HepG2 (cell line): Measurements from ENCODE around the gene MT1G. TPM values are rescaled to one million over a fixed set of nuclear protein-coding genes. Genes with fewer than 3 reads are reported as not detected.

Experiments
- AHR ChIP-seq: IDR thresholded peaks from 2 replicates; pipeline ENCODE4 v1.6.1; 2018; ENCODE audit warnings: missing genetic modification reagents, missing compliant biosample characterization
- ARID5B ChIP-seq: IDR thresholded peaks from 2 replicates; pipeline ENCODE4 v1.4.0; 2020; ENCODE audit warnings: mild to moderate bottlenecking, missing genetic modification reagents
- CREBL2 ChIP-seq: sonication (generic); formaldehyde crosslinking; IDR thresholded peaks from 2 replicates; pipeline ENCODE4 v1.8.1; 2023; ENCODE audit warnings: missing genetic modification reagents, mild to moderate bottlenecking, borderline replicate concordance
- EP300 ChIP-seq, 3 experiments: sonication (generic) in 1 of 3; formaldehyde crosslinking in 1 of 3; IDR thresholded peaks; 2 replicates each; pipeline versions ENCODE4 v1.5.1 to v1.6.1; 2011 to 2020; ENCODE audit warnings: low read depth in 2 of 3, low read length in 2 of 3, borderline replicate concordance in 1 of 3, improper control_type of control experiment in 1 of 3, mild to moderate bottlenecking in 1 of 3, missing genetic modification reagents in 1 of 3, moderate library complexity in 1 of 3
- MAFG ChIP-seq: sonication (generic); formaldehyde crosslinking; IDR thresholded peaks from 2 replicates; pipeline ENCODE4 v1.5.1; 2020; ENCODE audit warnings: mild to moderate bottlenecking, missing genetic modification reagents
- POLR2AphosphoS5 ChIP-seq: IDR thresholded peaks from 2 replicates; pipeline ENCODE4 v1.6.1; 2012; ENCODE audit warnings: low read depth, low read length
- POLR2G ChIP-seq: fragments of 200-400 bp; formaldehyde crosslinking; IDR thresholded peaks from 2 replicates; pipeline ENCODE4 v1.6.1; 2018; ENCODE audit warnings: mild to moderate bottlenecking, low read depth, low read length, moderate library complexity
- THAP8 ChIP-seq: sonication (generic); formaldehyde crosslinking; IDR thresholded peaks from 2 replicates; pipeline ENCODE4 v1.5.1; 2020; ENCODE audit warnings: missing genetic modification reagents, mild to moderate bottlenecking, borderline replicate concordance
- TRIM24 ChIP-seq: sonication (generic); formaldehyde crosslinking; IDR thresholded peaks from 2 replicates; pipeline ENCODE4 v1.8.0; 2022; ENCODE audit warnings: mild to moderate bottlenecking, missing genetic modification reagents
- ZNF235 ChIP-seq: sonication (generic); formaldehyde crosslinking; IDR thresholded peaks from 2 replicates; pipeline ENCODE4 v1.8.1; 2023; ENCODE audit warnings: mild to moderate bottlenecking, missing genetic modification reagents, borderline replicate concordance
- ZNF317 ChIP-seq: sonication (generic); formaldehyde crosslinking; IDR thresholded peaks from 2 replicates; pipeline ENCODE4 v1.5.0; 2020; ENCODE audit warnings: mild to moderate bottlenecking, missing genetic modification reagents
- ZNF333 ChIP-seq: sonication (generic); formaldehyde crosslinking; IDR thresholded peaks from 2 replicates; pipeline ENCODE4 v1.4.0; 2020; ENCODE audit warnings: mild to moderate bottlenecking, missing genetic modification reagents, borderline replicate concordance
- ZNF510 ChIP-seq: sonication (generic); formaldehyde crosslinking; IDR thresholded peaks from 2 replicates; pipeline ENCODE4 v1.4.0; 2020; ENCODE audit warnings: low read depth, mild to moderate bottlenecking, missing genetic modification reagents
- ZNF556 ChIP-seq: sonication (generic); formaldehyde crosslinking; IDR thresholded peaks from 2 replicates; pipeline ENCODE4 v1.4.0; 2020; ENCODE audit warnings: mild to moderate bottlenecking, missing genetic modification reagents, borderline replicate concordance
- ZNF574 ChIP-seq: sonication (generic); formaldehyde crosslinking; IDR thresholded peaks from 2 replicates; pipeline ENCODE4 v1.4.0; 2020; ENCODE audit warnings: missing genetic modification reagents
- ZNF576 ChIP-seq: sonication (generic); formaldehyde crosslinking; IDR thresholded peaks from 2 replicates; pipeline ENCODE4 v1.4.0; 2020; ENCODE audit warnings: mild to moderate bottlenecking, missing genetic modification reagents
- ZNF75D ChIP-seq: sonication (generic); formaldehyde crosslinking; IDR thresholded peaks from 2 replicates; pipeline ENCODE4 v1.8.1; 2023; ENCODE audit warnings: missing genetic modification reagents, mild to moderate bottlenecking, borderline replicate concordance
- ZNF788 ChIP-seq: sonication (generic); formaldehyde crosslinking; IDR thresholded peaks from 2 replicates; pipeline ENCODE4 v1.5.0; 2020; ENCODE audit warnings: mild to moderate bottlenecking, missing genetic modification reagents, borderline replicate concordance
- polyA plus RNA-seq, 8 experiments: library from polyadenylated mRNA; depleted of rRNA in 3 of 8; stranded (reverse) in 7 of 8; unstranded in 1 of 8; fragments of >200 nt; fragmentation: Illumina TruSeq in 4 of 8; extraction: Trizol in 4 of 8; gene quantifications; 2 replicates each; pipeline versions ENCODE4 v1.2.1 to v1.2.3, GENCODE V29; 2011 to 2016; ENCODE audit warnings: low read depth in 4 of 8, missing spikeins in 1 of 8, mixed read lengths in 1 of 8; ENCODE audit not compliant: insufficient read depth in 1 of 8
- total RNA-seq, 5 experiments: library from RNA; depleted of rRNA; stranded (reverse); fragments of >200 nt; fragmentation: Illumina TruSeq; extraction: Trizol; gene quantifications; 2 replicates each; pipeline ENCODE4 v1.2.3, GENCODE V29; 2016; ENCODE audit warnings: low read depth in 1 of 5

Gene MT1G
- total and polyA plus RNA-seq, 2 of the 13 experiments (the other 11 are each of a cell fraction or from before 2014, with no cell fraction given): 3.6 to 377 TPM

GRCh38 chr16:56657555-56658326 is 10.1 kb downstream of the MT1G start, which contains the start of gene MT1F (continued):
- TF ChIP-seq EP300 (IDR thresholded peaks at IDR 0.05; ENCODE audit: low read depth in 2 of 2, low read length in 2 of 2) (no peak), EP300 (CRISPR knock-in tag; IDR thresholded peaks at IDR 0.05; ENCODE audit: borderline replicate concordance) (no peak), ZNF317 (CRISPR knock-in tag) (0 out of 2 replicates have a peak, but pooled peaks have one; percentile 46), ZNF788 (CRISPR knock-in tag) (peak; percentile 61; the same call in 1 of the 2 replicates), ZNF576 (CRISPR knock-in tag) (no peak), ZNF556 (CRISPR knock-in tag) (no peak), ZNF235 (CRISPR knock-in tag) (peak; percentile 64; the same call in 1 of the 2 replicates), CREBL2 (CRISPR knock-in tag) (no peak), ZNF333 (peak; percentile 75), POLR2AphosphoS5 (0 out of 2 replicates have a peak, but pooled peaks have one; percentile 25), TRIM24 (CRISPR knock-in tag) (peak; percentile 31; the same call in 1 of the 2 replicates), ZNF574 (CRISPR knock-in tag) (peak; percentile 68), AHR (CRISPR knock-in tag) (no peak), POLR2G (peak; percentile 67; the same call in 1 of the 2 replicates), ZNF75D (CRISPR knock-in tag) (no peak), MAFG (CRISPR knock-in tag) (no peak), THAP8 (no peak), ZNF510 (CRISPR knock-in tag) (no peak), ARID5B (no peak; the same call in 1 of the 2 replicates)
